SK-N-DZ (cell line): ENCODE data around the gene ADRA1B. TPM values are rescaled to one million over a fixed set of nuclear protein-coding genes. Genes with fewer than 3 reads are reported as not detected.

Experiments
- DNase-seq: peaks from one replicate; pipeline ENCODE4 v3.0.0-alpha.2; 2015; ENCODE audit warnings: low spot score
- polyA plus RNA-seq, 2 experiments: library from polyadenylated mRNA; depleted of rRNA; stranded (reverse); fragments of >200 nt; gene quantifications; 2 replicates each; pipeline ENCODE4 v1.2.3, GENCODE V29; 2014

ADRA1B gene
- not detected in 2 replicates for polyA plus RNA-seq (2014; cell fraction: cytosol; rRNA removed)
- not detected in 2 replicates for polyA plus RNA-seq (2014; cell fraction: nucleus; rRNA removed)

- DNase-seq = peak; percentile 42
Observed at GRCh38 chr5:159915904-159916840, at the start of gene ADRA1B. Gene ADRA1B, plus strand, starts transcription at chr5:159916482. Its CDS starts 424 bp downstream, at chr5:159916906.

DNA sequence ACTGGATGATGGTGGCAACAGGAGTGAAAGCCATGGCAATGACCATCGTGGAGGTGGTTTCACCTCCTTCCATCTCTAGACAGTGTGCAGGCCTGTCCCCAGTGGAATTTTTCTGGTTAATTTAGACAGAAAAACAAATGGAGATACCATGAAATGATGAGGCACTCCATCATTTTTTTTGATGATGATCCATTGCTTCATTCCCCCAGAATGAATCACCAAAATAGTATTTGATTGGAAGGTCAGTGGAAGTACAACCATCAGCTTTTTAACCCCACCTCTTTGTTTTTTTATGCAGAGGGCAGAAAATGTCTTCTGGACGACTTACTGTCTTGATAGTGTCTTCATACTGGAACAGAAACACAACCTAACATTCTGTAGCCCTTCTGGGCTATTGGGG lies 42.6 kb upstream of the ADRA1B start:
- DNase-seq = no peak

DNA sequence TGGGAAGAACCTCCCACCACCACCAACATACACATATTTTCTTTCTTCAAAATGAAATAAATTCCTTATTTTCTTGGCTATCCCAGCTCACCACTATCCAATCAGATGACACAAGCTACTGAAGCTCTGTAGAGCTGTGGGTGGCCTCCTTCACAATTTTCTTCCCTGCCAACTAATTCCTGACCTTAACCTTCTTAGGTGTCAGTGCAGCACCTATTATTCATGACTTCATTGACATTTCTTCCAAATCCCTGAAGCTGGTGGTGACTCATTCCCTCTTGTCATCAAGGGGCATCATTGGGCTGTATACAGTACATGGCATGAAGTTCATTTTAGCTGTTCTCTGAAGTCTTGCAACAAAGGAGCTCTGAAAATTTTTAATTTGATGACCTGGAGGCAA lies 42.0 kb upstream of the ADRA1B start:
- DNase-seq = no peak

DNA sequence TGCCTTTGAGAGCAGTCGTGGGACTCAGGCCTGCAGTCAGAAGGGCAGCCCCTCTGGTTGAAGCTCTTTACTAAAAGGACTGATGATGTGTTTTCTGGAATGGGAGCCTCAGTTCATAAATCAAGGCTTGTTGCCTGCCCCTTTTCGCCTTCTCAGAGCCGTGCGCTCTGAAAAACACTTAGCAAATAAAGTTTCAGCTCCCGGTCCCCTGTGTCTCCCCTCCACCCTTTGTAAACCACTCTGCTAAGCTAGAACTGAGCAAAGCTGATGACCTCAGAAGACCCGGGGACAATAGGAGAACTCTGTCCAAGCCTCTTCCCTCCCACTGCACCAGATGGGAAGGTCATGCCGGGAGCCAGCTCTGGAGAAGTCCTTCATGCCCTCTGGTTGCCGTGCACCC lies 39.3 kb upstream of the ADRA1B start:
- DNase-seq = no peak

GRCh38 chr5:159877894-159878448 lies 38.3 kb upstream of the ADRA1B start:
- no peak for DNase-seq

- peak; percentile 69 for DNase-seq
Observed at GRCh38 chr5:159878988-159879471, 37.3 kb upstream of the ADRA1B start.

DNA sequence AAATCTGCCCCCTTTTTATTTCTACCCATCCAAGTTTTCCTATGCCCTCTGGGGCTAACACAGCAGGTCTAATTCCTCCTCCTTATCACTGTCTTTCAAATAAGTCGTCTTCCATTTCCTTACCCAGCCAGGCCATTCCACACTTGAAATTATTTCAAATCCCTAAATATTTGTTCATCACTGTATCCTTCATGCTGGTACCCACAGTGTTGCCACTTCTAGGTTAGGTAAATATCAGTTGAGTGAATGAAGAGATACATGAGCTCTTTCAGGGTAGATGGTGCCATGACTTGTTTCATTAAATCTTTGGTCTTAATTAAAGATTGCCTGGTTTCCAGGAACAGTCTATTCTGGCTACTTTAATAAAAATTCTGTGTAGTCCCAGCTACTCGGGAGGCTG lies 35.6 kb upstream of the ADRA1B start:
- DNase-seq = no peak

GRCh38 chr5:159881967-159882366 lies 34.3 kb upstream of the ADRA1B start:
- DNase-seq = no peak

DNA sequence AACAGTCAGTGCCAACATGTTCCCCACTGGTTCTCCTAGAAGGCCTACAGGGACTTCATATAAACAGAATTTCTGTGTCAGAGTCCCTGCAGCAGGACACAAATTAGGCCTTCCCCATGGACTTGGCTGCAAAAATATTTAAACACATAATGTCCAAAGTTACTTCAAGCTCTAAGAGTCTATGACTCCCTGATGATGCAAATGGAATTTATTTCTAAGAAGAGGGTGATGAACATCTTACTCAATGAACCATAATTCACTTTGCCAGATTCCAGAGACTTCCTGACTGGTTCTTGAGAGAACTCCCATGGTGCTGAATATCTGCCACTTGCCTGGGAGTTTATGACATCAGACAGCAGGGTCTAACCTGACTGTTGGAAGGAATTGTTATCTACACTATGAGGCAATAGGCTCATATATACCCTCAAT lies 32.7 kb upstream of the ADRA1B start:
- DNase-seq = no peak

- DNase-seq = no peak
Observed at GRCh38 chr5:159884917-159885620, 31.2 kb upstream of the ADRA1B start.

DNA sequence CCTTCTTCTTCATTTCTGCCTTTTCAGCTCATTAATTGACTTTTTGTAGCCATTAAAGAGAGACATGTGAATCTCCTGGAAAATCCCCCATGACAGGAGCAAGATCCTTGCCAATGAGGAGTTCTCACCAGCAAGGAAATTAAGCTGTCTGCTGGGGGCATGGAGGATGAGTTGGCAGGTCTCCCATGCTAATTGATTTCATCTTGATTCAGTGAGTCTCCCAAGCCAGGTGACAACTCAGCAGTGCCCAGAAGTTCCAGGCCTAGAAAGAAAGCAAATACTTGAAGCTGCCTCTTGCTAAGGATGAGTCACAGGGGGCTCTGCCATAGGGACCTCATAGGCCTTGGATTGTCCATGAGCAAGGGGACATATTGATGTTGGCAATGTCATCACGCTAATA lies 30.0 kb upstream of the ADRA1B start:
- DNase-seq = no peak

GRCh38 chr5:159887050-159887449 lies 29.2 kb upstream of the ADRA1B start:
- no peak for DNase-seq

GRCh38 chr5:159888860-159889259 lies 27.4 kb upstream of the ADRA1B start:
- DNase-seq = no peak

- DNase-seq = no peak
Observed at GRCh38 chr5:159890141-159890540, 26.1 kb upstream of the ADRA1B start.

DNA sequence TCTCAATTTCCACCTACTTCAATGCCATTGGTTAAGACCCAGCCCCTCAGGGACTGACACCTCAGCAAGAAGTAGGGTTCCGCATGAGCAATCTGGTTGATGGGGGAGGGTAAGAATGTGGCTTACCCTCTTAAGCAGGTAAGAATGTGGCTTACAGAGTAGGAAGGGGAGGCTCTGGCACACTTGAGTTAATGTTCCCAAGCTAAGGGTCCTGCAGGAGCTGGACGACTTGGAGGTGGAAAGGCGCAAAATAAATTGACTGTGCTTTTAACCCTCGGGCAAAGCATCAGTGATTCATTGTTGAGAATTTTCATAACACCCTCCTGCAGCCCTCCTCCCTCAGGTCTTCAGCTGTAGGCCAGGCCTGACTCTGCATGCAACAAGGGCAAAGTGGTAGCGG lies 24.9 kb upstream of the ADRA1B start:
- no peak for DNase-seq

- no peak for DNase-seq
Observed at GRCh38 chr5:159893040-159893695, 23.1 kb upstream of the ADRA1B start.

- DNase-seq = no peak
Observed at GRCh38 chr5:159894149-159894720, 22.0 kb upstream of the ADRA1B start.

DNA sequence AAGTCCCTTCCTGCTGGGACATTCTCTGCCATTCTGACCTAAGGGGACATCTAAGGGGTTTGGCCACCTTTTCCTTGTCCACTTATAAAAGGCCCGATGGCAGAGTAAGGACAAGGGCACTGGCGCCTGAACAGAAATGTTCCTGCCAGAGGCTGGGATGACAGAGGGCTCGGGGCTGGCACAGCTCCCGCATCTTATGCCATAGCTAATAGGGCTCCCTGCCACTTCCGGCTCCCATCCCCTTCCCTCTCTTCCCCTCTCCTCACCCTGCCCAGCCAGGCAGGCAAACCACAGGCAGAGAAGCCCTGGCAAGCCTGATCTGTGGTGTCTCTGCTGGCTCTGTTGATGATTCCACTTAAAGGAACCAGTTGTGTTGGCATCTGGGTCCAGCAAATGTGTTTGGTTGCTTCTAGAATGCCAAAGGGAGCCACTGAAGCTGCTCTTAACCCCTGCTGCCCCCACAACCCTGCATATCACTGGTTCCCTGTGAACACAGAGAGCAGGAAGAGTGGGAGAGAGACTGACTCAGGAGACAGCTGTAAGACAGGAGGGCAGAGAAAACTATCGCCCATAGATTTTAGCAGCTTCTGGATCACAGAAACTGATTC lies 18.4 kb upstream of the ADRA1B start:
- no peak for DNase-seq

- DNase-seq = no peak
Observed at GRCh38 chr5:159899067-159900049, 16.9 kb upstream of the ADRA1B start.

GRCh38 chr5:159901308-159901707 lies 15.0 kb upstream of the ADRA1B start:
- no peak for DNase-seq
